A549 (cell line): ENCODE data around the gene ABCB6. TPM values are rescaled to one million over a fixed set of nuclear protein-coding genes. Genes with fewer than 3 reads are reported as not detected.
"Not testable (repeated sequence)": the region's sequence is repeated elsewhere in the genome, so short reads cannot be mapped to it uniquely, and the experiment has no call there.

Experiments used
- ATAC-seq, 2 experiments: fragments of 200-7000 bp in 1 of 2; fragments of >200 bp in 1 of 2; cut with Nextera tagmentation in 1 of 2; cut with Tn5 transposase in 1 of 2; 3 replicates each; pipeline versions ENCODE4 v1.8.0 to v1.9.1; 2018 to 2020; ENCODE audit warnings: mild to moderate bottlenecking in 1 of 2, moderate library complexity in 1 of 2
- CTCF ChIA-PET: fragments of 300-600 bp; sonication (Branson Sonifier 250); formaldehyde crosslinking; extraction: SDS; loops from one replicate; lab custom pipeline; 2021; ENCODE audit warnings: antibody characterized with exemption, inconsistent platforms; lab: Yijun Ruan, JAX
- POLR2A ChIA-PET: fragments of 350-600 bp; formaldehyde crosslinking; extraction: SDS; loops from one replicate; lab custom pipeline; 2021; ENCODE audit warnings: antibody characterized with exemption, inconsistent platforms; lab: Yijun Ruan, JAX
- DNase-seq, 2 experiments: peaks; one replicate each; pipeline versions ENCODE4 v3.0.0 to v3.0.0-alpha.2; 2011 to 2016; ENCODE audit warnings: low read depth in 1 of 2, low spot score in 1 of 2
- FAIRE-seq: peaks from 2 replicates; lab custom pipeline; 2011; peaks lifted over from hg19 to GRCh38; lab: Jason Lieb, UNC
- H3K27ac ChIP-seq, 2 experiments: fragments of >200 bp; sonication (Bioruptor Twin); formaldehyde crosslinking; 3 replicates each; pipeline ENCODE4 v1.5.1; 2016 to 2017
- H3K4me1 ChIP-seq: fragments of >200 bp; sonication (Bioruptor Twin); formaldehyde crosslinking; 3 replicates; pipeline ENCODE4 v1.6.1; 2016
- H3K4me2 ChIP-seq: fragments of >200 bp; sonication (Bioruptor Twin); formaldehyde crosslinking; 3 replicates; pipeline ENCODE4 v1.6.1; 2016
- H3K4me3 ChIP-seq: fragments of >200 bp; sonication (Bioruptor Twin); formaldehyde crosslinking; 3 replicates; pipeline ENCODE4 v1.5.1; 2016
- H3K9me3 ChIP-seq: fragments of >200 bp; sonication (Bioruptor Twin); formaldehyde crosslinking; 3 replicates; pipeline ENCODE4 v1.6.1; 2016
- FOSB ChIP-seq: fragments of 250-450 bp; sonication (Bioruptor Pico); IDR thresholded peaks from 2 replicates; pipeline ENCODE4 v1.5.0; 2020; ENCODE audit warnings: mild to moderate bottlenecking, moderate library complexity
- HOXB5 ChIP-seq: fragments of 250-450 bp; sonication (Bioruptor Pico); IDR thresholded peaks from 2 replicates; pipeline ENCODE4 v1.5.0; 2020; ENCODE audit warnings: mild to moderate bottlenecking, moderate library complexity
- KDM1A ChIP-seq: fragments of 200-600 bp; sonication (generic); IDR thresholded peaks from 2 replicates; pipeline ENCODE4 v1.6.1; 2016; ENCODE audit warnings: low read depth, mild to moderate bottlenecking
- MAFK ChIP-seq: fragments of 450-650 bp; IDR thresholded peaks from 2 replicates; pipeline ENCODE4 v1.6.1; 2014; ENCODE audit not compliant: partially characterized antibody
- NFE2L2 ChIP-seq: fragments of 150-350 bp; conservative IDR thresholded peaks from 2 replicates; pipeline ENCODE4 v1.6.1; 2014; ENCODE audit warnings: low read length
- POLR2A ChIP-seq: IDR thresholded peaks from 2 replicates; pipeline ENCODE4 v1.6.1; 2012; ENCODE audit warnings: mild to moderate bottlenecking, low read length
- RARB ChIP-seq: fragments of 250-450 bp; sonication (Bioruptor Pico); IDR thresholded peaks from 2 replicates; pipeline ENCODE4 v1.8.0; 2021; ENCODE audit warnings: mild to moderate bottlenecking, moderate library complexity
- RNF2 ChIP-seq: fragments of 200-600 bp; sonication (generic); IDR thresholded peaks from 2 replicates; pipeline ENCODE4 v1.6.1; 2016; ENCODE audit warnings: low read depth, mild to moderate bottlenecking, antibody characterized with exemption, moderate library complexity, borderline replicate concordance
- ZC3H11A ChIP-seq: fragments of 450-650 bp; IDR thresholded peaks from 2 replicates; pipeline ENCODE4 v1.6.1; 2014; ENCODE audit warnings: antibody characterized with exemption, mild to moderate bottlenecking
- WGBS: methylation state at CpG from one replicate; pipeline ENCODE4 v1.1.6; 2017; ENCODE audit errors: missing lambda C conversion rate; 5-methylcytosine and 5-hydroxymethylcytosine counted together
- polyA plus RNA-seq, 4 experiments: library from polyadenylated mRNA; depleted of rRNA in 3 of 4; stranded (reverse); fragments of >200 nt; fragmentation: RNase III in 1 of 4; extraction: RNeasy Plus Mini Kit Qiagen cat#74134 plus additional on column Dnase treatment in 1 of 4; gene quantifications; 2 replicates in 3 of 4; 3 replicates in 1 of 4; pipeline ENCODE4 v1.2.3, GENCODE V29; 2011 to 2017
- TF ChIP-seq, protein P1 (sequence below): fragments of 450-650 bp; IDR thresholded peaks from 2 replicates; pipeline ENCODE4 v1.6.1; 2014; ENCODE audit warnings: antibody characterized with exemption

ABCB6 gene
- polyA plus RNA-seq, 2 of the 4 experiments (the other 2 are of a cell fraction) = 51.3 to 62.5 TPM

GRCh38 chr2:219266232-219266631 is 47.5 kb upstream of the ABCB6 start:
- H3K4me3 ChIP-seq = no peak overlapping the region
- CTCF ChIA-PET = interaction anchor here (0.7 to 2.9 kb wide), 6 partner anchors 8 to 35 kb away, joined by 3 to 20 read pairs (median 6); partner anchors contain the start of gene TUBA4A
- H3K4me2 ChIP-seq = no peak overlapping the region
- H3K9me3 ChIP-seq = no peaks in the 10 kb centered on the region
- H3K4me1 ChIP-seq = peaks cover 20% of the 10 kb centered on the region
- DNase-seq (no peak), ATAC-seq (peak in 1 of 2 experiments; percentile 12; a peak in 1 of 6 replicates)
- no peak for TF ChIP-seq KDM1A
- TF ChIP-seq, protein P1, sequence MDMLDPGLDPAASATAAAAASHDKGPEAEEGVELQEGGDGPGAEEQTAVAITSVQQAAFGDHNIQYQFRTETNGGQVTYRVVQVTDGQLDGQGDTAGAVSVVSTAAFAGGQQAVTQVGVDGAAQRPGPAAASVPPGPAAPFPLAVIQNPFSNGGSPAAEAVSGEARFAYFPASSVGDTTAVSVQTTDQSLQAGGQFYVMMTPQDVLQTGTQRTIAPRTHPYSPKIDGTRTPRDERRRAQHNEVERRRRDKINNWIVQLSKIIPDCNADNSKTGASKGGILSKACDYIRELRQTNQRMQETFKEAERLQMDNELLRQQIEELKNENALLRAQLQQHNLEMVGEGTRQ = no peak
- no peak for TF ChIP-seq RARB (CRISPR knock-in tag)
- TF ChIP-seq, all 56 proteins: peak for 0
- H3K27ac ChIP-seq = peak overlapping the region in 1 of 2 experiments; percentile 50; a peak in 3 of 6 replicates
- 65% methylated on average over 5 of the region's 5 CpGs for WGBS
- FAIRE-seq = no peak
- POLR2A ChIA-PET = interaction anchor here (0.6 kb wide), 1 partner anchor 14 kb away, joined by 3 read pairs; the partner anchor contains the start of gene TUBA4B

GRCh38 chr2:219261024-219261855 is 42.5 kb upstream of the ABCB6 start:
- ATAC-seq = peak in 1 of 2 experiments; percentile 56; a peak in 3 of 6 replicates
- POLR2A ChIA-PET = interaction anchor here (0.8 to 1.5 kb wide), 2 partner anchors 8 to 13 kb away, joined by 3 to 4 read pairs; partner anchors contain the start of gene TUBA4B
- H3K4me2 ChIP-seq = no peak overlapping the region

DNA sequence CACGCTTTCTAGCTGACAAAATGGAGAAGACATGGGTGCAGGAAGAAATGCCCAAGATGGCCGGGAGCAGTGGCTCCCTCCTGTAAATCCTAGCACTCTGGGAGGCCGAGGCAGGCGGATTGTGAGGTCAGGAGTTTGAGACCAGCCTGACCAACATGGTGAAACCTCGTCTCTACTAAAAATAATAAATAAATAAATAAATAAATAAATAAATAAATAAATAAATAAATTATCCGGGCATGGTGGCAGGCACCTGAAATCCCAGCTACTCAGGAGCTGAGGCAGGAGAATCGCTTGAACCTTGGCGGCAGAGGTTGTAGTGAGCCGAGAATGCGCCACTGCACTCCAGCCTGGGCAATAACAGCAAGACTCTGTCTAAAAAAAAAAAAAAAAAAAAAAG is 40.2 kb upstream of the ABCB6 start:
- H3K4me2 ChIP-seq, ATAC-seq, H3K27ac ChIP-seq, POLR2A ChIA-PET, H3K4me3 ChIP-seq, DNase-seq, H3K4me1 ChIP-seq, FAIRE-seq, H3K9me3 ChIP-seq: not testable (repeated sequence)
- 82% methylated on average over 10 of the region's 10 CpGs for WGBS
- TF ChIP-seq ZC3H11A = peak; percentile 72
- CTCF ChIA-PET = interaction anchor here (0.8 to 12.6 kb wide), 5 partner anchors 8 to 139 kb away, joined by 3 to 214 read pairs (median 3); partner anchors contain the start of gene DNAJB2

More at GRCh38 chr2:219261024-219261855, 42.5 kb upstream of the ABCB6 start:
- H3K4me1 ChIP-seq = no peaks in the 10 kb centered on the region
- CTCF ChIA-PET = interaction anchor here (0.6 to 3.8 kb wide), 9 partner anchors 12 to 363 kb away, joined by 3 to 32 read pairs (median 3); partner anchors contain the start of gene DNAJB2
- H3K4me3 ChIP-seq = no peak overlapping the region
- peak overlapping the region in 1 of 2 experiments; percentile 37; a peak in 1 of 6 replicates for H3K27ac ChIP-seq
- H3K9me3 ChIP-seq = no peaks in the 10 kb centered on the region
- TF ChIP-seq POLR2A = no peak
- TF ChIP-seq, all 56 proteins: peak for 0
- no peak for FAIRE-seq
- DNase-seq = no peak
- 78% methylated on average over 5 of the region's 5 CpGs for WGBS

DNA sequence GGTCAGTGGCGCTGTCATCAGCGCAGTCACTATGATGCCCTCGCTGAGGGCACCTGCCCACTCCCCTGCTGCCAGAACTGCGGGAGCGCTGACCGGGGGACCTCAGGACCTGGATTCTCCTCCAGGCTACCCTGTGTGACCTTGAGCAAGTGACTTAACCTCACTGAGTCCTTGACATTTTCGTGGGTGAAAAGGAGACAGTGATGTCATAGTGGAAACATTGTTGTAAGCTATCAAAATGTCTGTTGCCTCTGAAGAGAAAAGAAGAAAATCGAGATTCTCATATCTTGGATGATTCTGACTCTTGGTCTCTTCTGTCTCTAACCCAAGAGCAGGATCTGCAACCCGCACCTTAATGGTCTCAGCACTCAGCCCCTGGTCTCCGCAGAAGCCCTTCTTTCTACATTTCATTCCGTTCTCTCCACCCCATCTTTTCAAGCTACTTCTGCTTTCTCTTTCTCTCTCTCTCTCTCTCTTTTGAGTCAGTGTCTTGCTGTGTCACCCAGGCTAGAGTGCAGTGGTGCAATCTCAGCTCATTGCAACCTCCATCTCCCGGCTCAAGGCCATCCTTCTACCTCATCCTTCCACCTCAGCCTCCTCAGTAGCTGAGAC is 35.9 kb upstream of the ABCB6 start:
- Histone ChIP-seq H3K27ac (peak overlapping the region; percentile 73 to 90), H3K9me3 (no peaks in the 10 kb centered on the region), H3K4me2 (peak overlapping the region; percentile 96), H3K4me3 (peak overlapping the region; percentile 71), H3K4me1 (peaks cover 32% of the 10 kb centered on the region)
- TF ChIP-seq FOSB (no peak), NFE2L2 (no peak), RNF2 (0 out of 2 replicates have a peak, but pooled peaks have one; percentile 15), HOXB5 (no peak), MAFK (no peak)
- 48% methylated on average over 9 of the region's 12 CpGs for WGBS
- ATAC-seq = peak; percentile 5 to 17; a peak in 4 of 6 replicates
- no peak for FAIRE-seq
- no peak for DNase-seq
- POLR2A ChIA-PET = interaction anchor here (0.9 to 4.5 kb wide), 3 partner anchors 19 to 40 kb away, joined by 5 to 65 read pairs (median 51); partner anchors contain the start of gene DNAJB2
- CTCF ChIA-PET = interaction anchor here (1.3 to 12.6 kb wide), 7 partner anchors 8 to 40 kb away, joined by 3 to 241 read pairs (median 6); partner anchors contain the start of genes ANKZF1, ATG9A, DNAJB2 and GLB1L
